ENCODE measurements around the gene RPL23. TPM values are rescaled to one million over a fixed set of nuclear protein-coding genes. Genes with fewer than 3 reads are reported as not detected.

The RPL23 gene
- total RNA-seq, 1 donor from 2014 or later: 850 TPM

GRCh38 chr17:38890410-38890746, 36.9 kb upstream of the RPL23 start:
- no peak for DNase-seq
- H3K27me3 Mint-ChIP-seq (ENCODE audit: unreplicated experiment): peaks cover 13% of the 10 kb centered on the region
- peaks cover 13% of the 10 kb centered on the region for H3K4me1 Mint-ChIP-seq (ENCODE audit: low read depth, unreplicated experiment)
- peaks cover 1% of the 10 kb centered on the region for H3K9me3 Mint-ChIP-seq (ENCODE audit: unreplicated experiment)
- H3K36me3 Mint-ChIP-seq (ENCODE audit: unreplicated experiment): no peaks in the 10 kb centered on the region
- no peak overlapping the region for H3K4me3 Mint-ChIP-seq (ENCODE audit: unreplicated experiment)
- H3K27ac Mint-ChIP-seq (ENCODE audit: unreplicated experiment): no peak overlapping the region
- TF ChIP-seq CTCF (IDR thresholded peaks at IDR 0.05; ENCODE audit: partially characterized antibody, unreplicated experiment): no peak

- H3K27me3 Mint-ChIP-seq (ENCODE audit: unreplicated experiment): peaks cover 13% of the 10 kb centered on the region
- H3K27ac Mint-ChIP-seq (ENCODE audit: unreplicated experiment): no peak overlapping the region
- DNase-seq: no peak
- H3K4me3 Mint-ChIP-seq (ENCODE audit: unreplicated experiment): no peak overlapping the region
- H3K4me1 Mint-ChIP-seq (ENCODE audit: low read depth, unreplicated experiment): peaks cover 15% of the 10 kb centered on the region
- TF ChIP-seq CTCF (IDR thresholded peaks at IDR 0.05; ENCODE audit: partially characterized antibody, unreplicated experiment): no peak
- H3K36me3 Mint-ChIP-seq (ENCODE audit: unreplicated experiment): no peaks in the 10 kb centered on the region
- peaks cover 1% of the 10 kb centered on the region for H3K9me3 Mint-ChIP-seq (ENCODE audit: unreplicated experiment)
These were observed 36.4 kb upstream of the RPL23 start for GRCh38 chr17:38889745-38890409.

GRCh38 chr17:38888842-38889241, 35.3 kb upstream of the RPL23 start:
- H3K4me3 Mint-ChIP-seq (ENCODE audit: unreplicated experiment): no peak overlapping the region
- H3K36me3 Mint-ChIP-seq (ENCODE audit: unreplicated experiment): no peaks in the 10 kb centered on the region
- H3K4me1 Mint-ChIP-seq (ENCODE audit: low read depth, unreplicated experiment): peaks cover 13% of the 10 kb centered on the region
- H3K27me3 Mint-ChIP-seq (ENCODE audit: unreplicated experiment): peaks cover 10% of the 10 kb centered on the region
- peaks cover 1% of the 10 kb centered on the region for H3K9me3 Mint-ChIP-seq (ENCODE audit: unreplicated experiment)
- no peak overlapping the region for H3K27ac Mint-ChIP-seq (ENCODE audit: unreplicated experiment)
- no peak for DNase-seq
- TF ChIP-seq CTCF (IDR thresholded peaks at IDR 0.05; ENCODE audit: partially characterized antibody, unreplicated experiment): no peak

GRCh38 chr17:38886643-38887010, 33.1 kb upstream of the RPL23 start:
- Mint-ChIP-seq H3K27ac (ENCODE audit: unreplicated experiment) (no peak overlapping the region), H3K36me3 (ENCODE audit: unreplicated experiment) (no peaks in the 10 kb centered on the region), H3K27me3 (ENCODE audit: unreplicated experiment) (peaks cover 5% of the 10 kb centered on the region), H3K4me1 (ENCODE audit: low read depth, unreplicated experiment) (peaks cover 20% of the 10 kb centered on the region), H3K9me3 (ENCODE audit: unreplicated experiment) (peaks cover 1% of the 10 kb centered on the region), H3K4me3 (ENCODE audit: unreplicated experiment) (no peak overlapping the region)
- DNase-seq: no peak
- TF ChIP-seq CTCF (IDR thresholded peaks at IDR 0.05; ENCODE audit: partially characterized antibody, unreplicated experiment): no peak

- Mint-ChIP-seq H3K4me3 (ENCODE audit: unreplicated experiment) (peak overlapping the region; percentile 76), H3K36me3 (ENCODE audit: unreplicated experiment) (no peaks in the 10 kb centered on the region)
These were observed 32.5 kb upstream of the RPL23 start for GRCh38 chr17:38885728-38886642.

More at GRCh38 chr17:38885728-38886642, 32.5 kb upstream of the RPL23 start:
- Mint-ChIP-seq H3K9me3 (ENCODE audit: unreplicated experiment) (peaks cover 1% of the 10 kb centered on the region), H3K4me1 (ENCODE audit: low read depth, unreplicated experiment) (peaks cover 23% of the 10 kb centered on the region), H3K27me3 (ENCODE audit: unreplicated experiment) (peaks cover 5% of the 10 kb centered on the region), H3K27ac (ENCODE audit: unreplicated experiment) (peak overlapping the region; percentile 21)
- no peak for TF ChIP-seq CTCF (IDR thresholded peaks at IDR 0.05; ENCODE audit: partially characterized antibody, unreplicated experiment)
- DNase-seq: peak; percentile 61

All from glutamatergic neuron (in vitro differentiated cells).